Mucosa of descending colon (tissue), 3 donors: ENCODE data around the gene GSG1L. TPM values are rescaled to one million over a fixed set of nuclear protein-coding genes. Genes with fewer than 3 reads are reported as not detected.

Source experiments
- ATAC-seq: fragments of 200-7000 bp; cut with Tn5 transposase; one replicate; pipeline ENCODE4 v1.9.1; 2020; ENCODE audit warnings: mild to moderate bottlenecking, moderate library complexity
- DNase-seq, 3 donors: peaks; one replicate each; pipeline ENCODE4 v3.0.0-alpha.2; 2020
- H3K36me3 ChIP-seq: fragments of 200-600 bp; one replicate; pipeline ENCODE4 v1.8.0; 2021; ENCODE audit warnings: low read depth, mild to moderate bottlenecking
- H3K4me1 ChIP-seq: fragments of 200-600 bp; one replicate; pipeline ENCODE4 v1.8.0; 2021; ENCODE audit warnings: low read depth, mild to moderate bottlenecking
- H3K4me3 ChIP-seq: fragments of 200-600 bp; one replicate; pipeline ENCODE4 v1.8.0; 2021; ENCODE audit warnings: mild to moderate bottlenecking
- H3K9me3 ChIP-seq: fragments of 200-600 bp; one replicate; pipeline ENCODE4 v1.8.0; 2021; ENCODE audit warnings: mild to moderate bottlenecking
- CTCF ChIP-seq: fragments of 200-600 bp; IDR thresholded peaks from one replicate; pipeline ENCODE4 v1.8.0; 2022; ENCODE audit warnings: antibody characterized with exemption, mild to moderate bottlenecking
- intact Hi-C, 2 donors: fragments of 100-400 bp; cut with DNase I in 1 of 2; cut with micrococcal nuclease in 1 of 2; formaldehyde crosslinking; loops; one replicate each; pipeline versions ENCODE4 v1.11.0 to v1.11.1; 2022; cut with DNase I, micrococcal nuclease
- total RNA-seq, 3 donors: library from RNA; stranded (reverse); fragmentation: NEBNext Ultra II Directional in 2 of 3; extraction: Animal tissue kit (Norgen Biotek cat#: 25700) in 2 of 3; gene quantifications; one replicate each; pipeline versions ENCODE4 v1.2.1 to v1.2.4, GENCODE V29; 2021 to 2023
- donor health status: DM: no; HTN: no; CAD: no; lungs with moderate emphysema.
- donor health status: DM: no; HTN: no; CAD: no.
- donor health status: DM: no; HTN: yes; CAD: no.

GSG1L gene
- total RNA-seq, 3 donors from 2014 or later, result 0.46 to 1.2 TPM; not detected in 1

DNA sequence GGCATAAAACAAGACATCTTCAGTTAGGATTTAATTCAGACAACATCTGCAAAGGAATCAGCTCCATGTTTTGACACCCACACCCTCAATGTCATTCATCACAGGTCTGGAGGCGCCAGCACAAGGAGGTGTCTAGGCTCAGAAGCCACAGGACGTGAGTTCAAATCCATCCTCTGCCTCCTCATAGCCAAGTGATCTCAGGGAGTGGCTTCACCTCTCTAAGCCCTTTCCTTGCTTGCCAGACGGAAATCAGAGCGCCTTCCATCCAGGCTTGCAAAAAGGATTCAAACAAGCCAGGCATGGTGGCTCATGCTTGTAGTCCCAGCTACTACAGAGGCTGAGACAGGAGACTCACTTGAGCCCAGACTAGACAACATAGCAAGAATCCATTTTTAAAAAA is 84.6 kb downstream of the GSG1L start:
- no peak for DNase-seq
- no peaks in the 10 kb centered on the region for H3K36me3 ChIP-seq
- H3K4me3 ChIP-seq, result no peak overlapping the region
- no peak for ATAC-seq
- no peaks in the 10 kb centered on the region for H3K4me1 ChIP-seq
- H3K9me3 ChIP-seq, result no peaks in the 10 kb centered on the region
- TF ChIP-seq CTCF, result no peak
- intact Hi-C loops, result no loop called here

DNA sequence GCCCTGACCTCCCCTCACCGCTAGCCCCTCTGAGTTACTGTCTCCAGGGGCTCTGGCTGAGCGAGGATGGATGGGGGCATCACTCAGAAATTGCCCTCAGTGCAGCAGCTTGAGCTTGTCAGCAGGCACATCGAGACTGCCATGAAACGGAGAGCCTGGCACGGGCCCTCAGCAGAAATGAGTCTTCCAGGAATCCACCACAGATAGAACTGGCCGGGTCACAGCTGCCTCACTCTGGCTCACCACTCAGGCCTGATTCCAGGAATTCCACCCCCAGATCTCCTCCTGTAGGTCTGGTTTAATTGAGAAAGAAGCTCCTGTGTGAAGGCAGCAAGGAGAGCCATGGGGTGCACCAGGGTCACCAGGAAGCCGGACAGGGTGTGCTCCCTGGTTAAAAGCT is 85.5 kb downstream of the GSG1L start:
- ATAC-seq, result no peak
- no peaks in the 10 kb centered on the region for H3K36me3 ChIP-seq
- no peaks in the 10 kb centered on the region for H3K4me1 ChIP-seq
- no peak for DNase-seq
- TF ChIP-seq CTCF, result no peak
- intact Hi-C loops, result no loop called here
- no peaks in the 10 kb centered on the region for H3K9me3 ChIP-seq
- no peak overlapping the region for H3K4me3 ChIP-seq

- ATAC-seq, result no peak
- no peak for TF ChIP-seq CTCF
- Histone ChIP-seq H3K4me3 (no peak overlapping the region), H3K36me3 (no peaks in the 10 kb centered on the region), H3K9me3 (no peaks in the 10 kb centered on the region), H3K4me1 (no peaks in the 10 kb centered on the region)
- intact Hi-C loops, result no loop called here
- no peak for DNase-seq
Observed at GRCh38 chr16:27976990-27977389, 86.5 kb downstream of the GSG1L start.

GRCh38 chr16:27974896-27975540 is 88.5 kb downstream of the GSG1L start:
- DNase-seq (no peak), ATAC-seq (no peak)
- H3K4me1 ChIP-seq, result no peaks in the 10 kb centered on the region
- no peaks in the 10 kb centered on the region for H3K36me3 ChIP-seq
- no peak overlapping the region for H3K4me3 ChIP-seq
- no peaks in the 10 kb centered on the region for H3K9me3 ChIP-seq
- no peak for TF ChIP-seq CTCF
- intact Hi-C loops, result no loop called here

DNA sequence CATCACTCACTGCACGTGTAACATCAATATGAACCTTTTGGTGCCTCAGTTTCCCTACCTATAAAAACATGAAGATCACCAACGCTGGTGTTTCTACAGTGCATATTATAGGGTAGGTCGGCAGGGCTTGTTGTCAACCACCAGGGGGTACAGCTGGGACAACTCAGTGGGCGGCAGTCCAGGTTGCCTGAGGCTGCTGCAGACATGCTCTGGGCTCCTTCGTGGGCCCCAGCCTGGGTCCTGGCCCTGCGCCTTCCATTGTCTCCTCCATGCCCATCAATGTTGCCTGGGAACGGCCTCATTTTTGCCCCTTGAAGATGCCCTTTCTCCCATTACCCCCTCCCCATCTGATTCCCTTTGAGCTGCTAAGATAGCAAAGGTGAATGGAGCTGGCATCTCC is 89.8 kb downstream of the GSG1L start:
- no peaks in the 10 kb centered on the region for H3K36me3 ChIP-seq
- H3K9me3 ChIP-seq, result no peaks in the 10 kb centered on the region
- no peak for TF ChIP-seq CTCF
- no peak overlapping the region for H3K4me3 ChIP-seq
- H3K4me1 ChIP-seq, result no peaks in the 10 kb centered on the region
- intact Hi-C loops, result no loop called here
- ATAC-seq (no peak), DNase-seq (no peak)

- Histone ChIP-seq H3K36me3 (no peaks in the 10 kb centered on the region), H3K4me1 (no peaks in the 10 kb centered on the region), H3K9me3 (no peaks in the 10 kb centered on the region), H3K4me3 (no peak overlapping the region)
- DNase-seq (peak in 1 of 3 donors; percentile 59), ATAC-seq (peak; percentile 58)
- no peak for TF ChIP-seq CTCF
- intact Hi-C loops, result no loop called here
Observed at GRCh38 chr16:27972500-27972899, 91.0 kb downstream of the GSG1L start.
